ENCODE results near the gene COPRS. TPM values are rescaled to one million over a fixed set of nuclear protein-coding genes. Genes with fewer than 3 reads are reported as not detected.

Gene COPRS
- total and polyA plus RNA-seq, 2 donors (not counting 1 experiment from before 2014, with no cell fraction given) = 12.6 to 17.1 TPM

GRCh38 chr17:31843070-31843745, 15.8 kb downstream of the COPRS start:
- 91% methylated on average over 6 of the region's 8 CpGs for WGBS (ENCODE audit: insufficient coverage)
- Histone ChIP-seq H3K36me3 (replicated peaks in 1 of 2; ENCODE audit: control extremely low read depth in 1 of 2, control insufficient read depth in 1 of 2, extremely low read depth in 1 of 2, insufficient read depth in 2 of 2, low read length in 1 of 2) (no peaks in the 10 kb centered on the region), H4K20me1 (ENCODE audit: control insufficient read depth, insufficient read depth, low read length, poor library complexity, severe bottlenecking) (no peaks in the 10 kb centered on the region), H3K79me2 (ENCODE audit: control insufficient read depth, insufficient read depth, low read length) (no peaks in the 10 kb centered on the region), H3K9me3 (ENCODE audit: control extremely low read depth in 1 of 3, control insufficient read depth in 2 of 3, insufficient read depth in 1 of 3, low read length in 2 of 3) (no peaks in the 10 kb centered on the region), H2AFZ (ENCODE audit: insufficient read depth, low read depth, low read length, poor library complexity, severe bottlenecking) (no peak overlapping the region), H3K4me2 (replicated peaks; ENCODE audit: low read depth, low read length, poor library complexity, severe bottlenecking) (no peak overlapping the region), H3K9ac (ENCODE audit: low read length) (no peak overlapping the region), H3K4me1 (ENCODE audit: control insufficient read depth in 2 of 2, insufficient read depth in 2 of 2, low read length in 2 of 2) (peaks cover 5 to 6% of the 10 kb centered on the region in 2 donors), H3K27me3 (replicated peaks in 1 of 4; ENCODE audit: control extremely low read depth in 1 of 4, control insufficient read depth in 3 of 4, insufficient read depth in 4 of 4, low read length in 3 of 4) (peaks cover 0 to 8% (median 4%) of the 10 kb centered on the region in 4 experiments), H3K27ac (ENCODE audit: low read length in 2 of 2) (no peak overlapping the region), H3K4me3 (ENCODE audit: control extremely low read depth in 1 of 5, extremely low read depth in 1 of 5, insufficient read depth in 1 of 5, low read depth in 2 of 5, low read length in 4 of 5) (no peak overlapping the region)
- peaks cover 12% of the 10 kb centered on the region for H3K27me3 Mint-ChIP-seq
- TF ChIP-seq CTCF (IDR thresholded peaks at IDR 0.05) (no peak), EZH2 (IDR thresholded peaks at IDR 0.05; ENCODE audit: borderline replicate concordance, insufficient read depth, low read depth, low read length, poor library complexity, severe bottlenecking) (no peak)
- H3K9me3 Mint-ChIP-seq (ENCODE audit: insufficient read depth) = no peaks in the 10 kb centered on the region
- intact Hi-C loops (cut with micrococcal nuclease) = no loop called here
- CTCF ChIA-PET = interaction anchor here (0.6 to 9.8 kb wide), 42 partner anchors 9 to 1452 kb away, joined by 3 to 262 read pairs (median 5); partner anchors contain the start of genes COPRS and UTP6
- H3K27ac Mint-ChIP-seq = no peak overlapping the region
- POLR2A ChIA-PET = no interaction called here
- H3K4me1 Mint-ChIP-seq = no peaks in the 10 kb centered on the region
- no peak for ATAC-seq (ENCODE audit: low read depth)
- no peak for DNase-seq
- H3K4me3 Mint-ChIP-seq = no peak overlapping the region
